Measurements from ENCODE around the gene OXSR1. TPM values are rescaled to one million over a fixed set of nuclear protein-coding genes. Genes with fewer than 3 reads are reported as not detected.

The OXSR1 gene
- total and polyA plus RNA-seq, 4 donors = 4.3 to 24.7 (median 12.2) TPM

- Histone ChIP-seq H3K9ac (ENCODE audit: low read depth in 1 of 2, low read length in 2 of 2) (no peak overlapping the region), H3K27ac (ENCODE audit: low read depth in 1 of 2, low read length in 2 of 2) (no peak overlapping the region), H3K9me3 (ENCODE audit: control insufficient read depth in 4 of 4, low read length in 3 of 4) (no peaks in the 10 kb centered on the region), H3K4me3 (ENCODE audit: low read depth in 1 of 3, low read length in 3 of 3) (no peak overlapping the region), H3K36me3 (ENCODE audit: control insufficient read depth in 4 of 4, insufficient read depth in 3 of 4, low read depth in 1 of 4, low read length in 3 of 4) (no peaks in the 10 kb centered on the region), H3K4me1 (ENCODE audit: control insufficient read depth in 4 of 4, insufficient read depth in 4 of 4, low read length in 3 of 4) (no peaks in the 10 kb centered on the region), H3K27me3 (ENCODE audit: control insufficient read depth in 4 of 4, insufficient read depth in 4 of 4, low read length in 3 of 4) (no peaks in the 10 kb centered on the region)
- TF ChIP-seq JUND (IDR thresholded peaks at IDR 0.05) = no peak
- TF ChIP-seq HNF4G (IDR thresholded peaks at IDR 0.05) = no peak
- no peak for TF ChIP-seq NR2F2 (IDR thresholded peaks at IDR 0.05)
- no peak for TF ChIP-seq FOXA1 (IDR thresholded peaks at IDR 0.05)
- TF ChIP-seq ZBTB33 (IDR thresholded peaks at IDR 0.05) = no peak
- TF ChIP-seq TAF1 (conservative IDR thresholded peaks at IDR 0.05) = no peak
- WGBS = over 99% methylated on average over 2 of the region's 2 CpGs
- no peak for DNase-seq (ENCODE audit: low spot score)
Measured at GRCh38 chr3:38153221-38153620, 12.1 kb upstream of the OXSR1 start.

- DNase-seq (ENCODE audit: low spot score) = no peak
- WGBS = 90% methylated on average over 2 of the region's 2 CpGs
Measured at GRCh38 chr3:38154033-38154494, 11.3 kb upstream of the OXSR1 start.

More at GRCh38 chr3:38154033-38154494, 11.3 kb upstream of the OXSR1 start:
- Histone ChIP-seq H3K36me3 (ENCODE audit: control insufficient read depth in 4 of 4, insufficient read depth in 3 of 4, low read depth in 1 of 4, low read length in 3 of 4) (no peaks in the 10 kb centered on the region), H3K9me3 (ENCODE audit: control insufficient read depth in 4 of 4, low read length in 3 of 4) (no peaks in the 10 kb centered on the region), H3K4me3 (ENCODE audit: low read depth in 1 of 3, low read length in 3 of 3) (no peak overlapping the region), H3K4me1 (ENCODE audit: control insufficient read depth in 4 of 4, insufficient read depth in 4 of 4, low read length in 3 of 4) (no peaks in the 10 kb centered on the region), H3K27me3 (ENCODE audit: control insufficient read depth in 4 of 4, insufficient read depth in 4 of 4, low read length in 3 of 4) (no peaks in the 10 kb centered on the region), H3K9ac (ENCODE audit: low read depth in 1 of 2, low read length in 2 of 2) (no peak overlapping the region), H3K27ac (ENCODE audit: low read depth in 1 of 2, low read length in 2 of 2) (no peak overlapping the region)
- TF ChIP-seq RXRA (IDR thresholded peaks at IDR 0.05) (no peak), GABPA (IDR thresholded peaks at IDR 0.05 in 1 of 2, conservative IDR thresholded peaks at IDR 0.05 in 1 of 2) (no peak), YY1 (IDR thresholded peaks at IDR 0.05) (no peak), FOXA1 (IDR thresholded peaks at IDR 0.05) (no peak), FOXA2 (IDR thresholded peaks at IDR 0.05) (no peak), EGR1 (IDR thresholded peaks at IDR 0.05; ENCODE audit: low read depth in 2 of 2) (no peak), JUND (IDR thresholded peaks at IDR 0.05) (no peak), ATF3 (IDR thresholded peaks at IDR 0.05) (no peak), NR2F2 (IDR thresholded peaks at IDR 0.05) (no peak), SP1 (IDR thresholded peaks at IDR 0.05) (no peak), MAX (IDR thresholded peaks at IDR 0.05) (no peak), ZBTB33 (IDR thresholded peaks at IDR 0.05) (no peak), RAD21 (IDR thresholded peaks at IDR 0.05) (no peak)

Data from liver (tissue), 9 donors.